T-helper 9 cell (primary cell): ENCODE data around the gene FAP.

Experiments used
- DNase-seq: peaks from one replicate; pipeline ENCODE4 v3.0.0-alpha.2; 2020

Gene FAP

DNA sequence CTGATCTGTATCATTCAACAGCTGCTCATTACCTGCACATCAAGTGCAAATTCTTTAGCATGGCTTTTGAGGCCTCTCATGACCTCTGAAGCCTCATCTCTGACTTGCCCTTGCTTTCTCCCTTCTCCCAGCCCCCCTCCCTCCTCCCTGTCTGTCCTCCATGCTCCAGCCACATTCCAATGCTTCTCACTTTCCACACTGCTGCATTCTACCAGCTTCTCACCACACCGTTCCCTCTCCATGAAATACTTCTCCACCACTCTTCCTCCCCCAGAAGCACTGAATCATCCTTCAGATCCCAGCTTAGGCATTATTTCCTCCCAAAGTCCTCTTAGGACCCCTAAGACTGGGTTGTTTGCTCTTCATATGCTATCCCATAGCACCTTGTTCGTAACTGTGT lies 118.1 kb downstream of the FAP start:
- no peak for DNase-seq

DNA sequence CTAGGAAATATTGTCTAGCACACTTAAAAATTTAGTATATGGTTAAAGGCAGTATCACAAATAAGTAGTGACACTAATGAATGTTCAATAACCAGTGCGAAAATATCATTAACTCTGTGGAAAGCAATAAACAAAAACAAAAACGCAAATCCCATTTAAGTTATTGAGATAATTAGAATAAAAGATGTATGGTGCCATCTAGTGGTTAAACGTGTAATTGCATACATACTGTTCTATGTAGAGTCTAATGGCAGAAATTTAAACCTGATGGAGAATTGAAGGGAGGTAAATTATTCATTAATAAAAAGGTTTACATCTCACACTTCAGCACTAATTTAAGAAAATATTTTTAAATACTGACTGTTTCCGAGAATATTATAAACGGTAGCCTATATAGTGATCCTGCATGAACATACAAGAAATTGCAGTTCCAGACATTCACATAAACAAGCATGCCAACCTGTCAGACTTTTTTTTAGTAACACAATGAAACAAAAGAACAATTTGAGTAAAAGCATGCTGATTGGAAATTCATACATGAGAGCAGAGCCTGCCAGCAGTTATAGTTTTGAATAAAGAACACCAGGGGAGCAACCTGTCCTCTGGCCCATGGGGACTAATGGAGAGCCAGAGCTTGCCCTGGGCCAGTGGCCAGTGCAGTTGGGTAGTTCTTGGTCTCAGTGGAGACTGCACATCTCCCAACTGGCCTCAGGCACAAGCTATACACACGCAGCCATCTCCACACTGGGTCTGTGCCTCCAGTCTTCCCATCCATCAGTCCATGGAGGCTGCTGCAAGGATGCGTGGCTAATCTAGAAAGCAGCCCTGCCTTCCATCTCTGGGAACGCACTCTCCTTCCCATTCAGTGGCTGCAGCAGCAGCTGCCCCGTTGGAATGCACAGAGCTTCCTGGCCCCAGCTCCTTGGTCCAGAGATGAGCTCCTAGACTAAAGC lies 119.2 kb downstream of the FAP start:
- DNase-seq = no peak
